Activated CD4-positive, alpha-beta memory T cell treated with anti-CD3 and anti-CD28 coated beads for 36 hours (primary cell): ENCODE data around the gene PKD2. TPM values are rescaled to one million over a fixed set of nuclear protein-coding genes. Genes with fewer than 3 reads are reported as not detected.
"Not testable (repeated sequence)": the region's sequence is repeated elsewhere in the genome, so short reads cannot be mapped to it uniquely, and the experiment has no call there.

Experiments used
- CTCF ChIA-PET: fragments of 350-600 bp; sonication (Branson Sonifier 250); formaldehyde crosslinking; loops from one replicate; lab custom pipeline; 2021; ENCODE audit warnings: antibody characterized with exemption, inconsistent platforms; lab: Charles Lee
- POLR2A ChIA-PET: fragments of 350-600 bp; sonication (Branson Sonifier 250); formaldehyde crosslinking; loops from one replicate; lab custom pipeline; 2021; ENCODE audit warnings: antibody characterized with exemption; lab: Charles Lee
- DNase-seq: peaks from one replicate; pipeline ENCODE4 v3.0.0-alpha.2; 2020
- H3K27ac Mint-ChIP-seq: one replicate; pipeline ENCODE4 v1.8.0; 2021; ENCODE audit warnings: mixed read lengths
- H3K27me3 Mint-ChIP-seq: one replicate; pipeline ENCODE4 v1.8.0; 2021; ENCODE audit warnings: mixed read lengths
- H3K36me3 Mint-ChIP-seq: one replicate; pipeline ENCODE4 v1.8.0; 2021; ENCODE audit warnings: mixed read lengths
- H3K4me1 Mint-ChIP-seq: one replicate; pipeline ENCODE4 v1.8.0; 2021; ENCODE audit warnings: low read depth, mixed read lengths
- H3K4me3 Mint-ChIP-seq: one replicate; pipeline ENCODE4 v1.8.0; 2021; ENCODE audit warnings: mild to moderate bottlenecking, mixed read lengths
- H3K9me3 Mint-ChIP-seq: one replicate; pipeline ENCODE4 v1.8.0; 2021; ENCODE audit warnings: mixed read lengths
- intact Hi-C: fragments of 100-400 bp; cut with micrococcal nuclease; formaldehyde crosslinking; loops from one replicate; pipeline ENCODE4 v1.15.1; 2023
- total RNA-seq, 2 experiments: library from RNA; stranded (reverse); gene quantifications; one replicate each; pipeline ENCODE4 v1.2.3, GENCODE V29; 2021

PKD2 gene
- total RNA-seq, 2 experiments from 2014 or later, result 4.0 to 4.2 TPM

DNA sequence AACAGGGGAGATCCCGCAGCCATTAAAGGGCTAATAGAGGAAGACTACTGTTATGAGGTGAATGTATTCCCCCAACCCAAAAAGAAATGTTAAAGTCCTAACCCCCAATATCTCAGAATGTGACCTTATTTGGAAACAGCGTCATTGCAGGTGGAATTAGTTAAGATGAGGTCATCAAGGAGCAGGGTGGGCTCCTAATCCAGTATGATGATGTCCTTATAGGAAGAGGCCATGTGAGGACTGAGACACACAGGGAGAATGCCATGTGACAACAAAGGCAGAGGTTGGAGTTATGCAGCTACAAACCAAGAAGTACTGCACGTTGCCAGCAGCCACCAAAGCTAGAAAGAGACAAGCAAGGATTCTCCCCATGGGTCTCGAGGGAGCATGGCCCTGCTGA, 17.7 kb upstream of the PKD2 start:
- H3K9me3 Mint-ChIP-seq, result no peaks in the 10 kb centered on the region
- ChIA-PET CTCF (interaction anchor here (0.9 to 1.0 kb wide), 3 partner anchors 11 to 137 kb away, joined by 3 to 5 read pairs (median 3); no protein-coding TSS in a partner anchor), POLR2A (no interaction called here)
- intact Hi-C loops, result no loop called here
- peaks cover 2% of the 10 kb centered on the region for H3K4me1 Mint-ChIP-seq
- no peaks in the 10 kb centered on the region for H3K36me3 Mint-ChIP-seq
- H3K4me3 Mint-ChIP-seq, result no peak overlapping the region
- H3K27ac Mint-ChIP-seq, result no peak overlapping the region
- DNase-seq, result no peak
- peaks cover 16% of the 10 kb centered on the region for H3K27me3 Mint-ChIP-seq

DNA sequence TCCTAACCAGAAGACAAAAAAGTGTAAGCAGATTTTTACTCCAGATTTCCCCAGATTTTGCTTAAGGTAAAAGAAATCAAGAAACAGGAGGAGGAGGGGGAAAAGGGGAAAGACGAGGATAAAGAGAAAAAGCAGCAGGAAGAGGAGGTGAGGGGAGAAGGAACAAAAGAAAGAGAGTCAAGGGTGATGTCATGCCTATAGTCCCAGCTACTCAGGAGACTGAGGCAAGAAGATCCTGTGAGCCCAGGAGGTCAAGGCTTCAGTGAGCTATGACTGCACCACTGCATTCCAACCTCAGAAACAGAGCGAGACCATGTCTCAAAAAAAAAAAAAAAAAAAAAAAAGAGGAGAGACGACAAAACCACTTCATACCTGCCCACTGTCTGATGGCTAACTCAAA, 12.0 kb upstream of the PKD2 start:
- CTCF ChIA-PET, result no interaction called here
- intact Hi-C loops, result no loop called here

DNA sequence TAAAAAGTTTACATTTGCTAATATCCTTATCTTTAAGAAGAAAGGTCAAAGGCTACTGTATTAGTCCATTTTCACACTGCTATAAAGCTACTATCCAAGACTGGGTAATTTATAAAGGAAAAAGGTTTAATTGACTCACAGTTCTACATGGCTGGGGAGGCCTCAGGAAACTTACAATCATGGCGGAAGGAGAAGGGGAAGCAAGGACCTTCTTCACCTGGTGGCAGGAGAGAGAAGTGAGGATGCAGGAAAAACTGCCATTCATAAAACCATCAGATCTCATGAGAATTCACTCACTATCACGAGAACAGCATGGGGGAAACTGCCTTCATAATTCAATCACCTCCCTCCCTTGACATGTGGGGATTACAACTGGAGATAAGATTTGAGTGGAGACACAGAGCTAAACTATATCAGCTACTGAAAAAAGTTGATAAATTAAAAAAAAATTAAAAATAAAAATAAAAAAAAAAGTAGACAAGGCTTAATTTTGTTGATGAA, 8.2 kb upstream of the PKD2 start:
- H3K27me3 Mint-ChIP-seq, H3K4me3 Mint-ChIP-seq, H3K9me3 Mint-ChIP-seq, POLR2A ChIA-PET, DNase-seq, H3K4me1 Mint-ChIP-seq, intact Hi-C loops, H3K36me3 Mint-ChIP-seq, CTCF ChIA-PET, H3K27ac Mint-ChIP-seq: not testable (repeated sequence)

More for the DNA sequence above, 12.0 kb upstream of the PKD2 start:
- Mint-ChIP-seq H3K9me3 (no peaks in the 10 kb centered on the region), H3K36me3 (no peaks in the 10 kb centered on the region), H3K27me3 (peaks cover 8% of the 10 kb centered on the region), H3K4me1 (peaks cover 2% of the 10 kb centered on the region), H3K4me3 (no peak overlapping the region), H3K27ac (no peak overlapping the region)
- DNase-seq, result no peak
- POLR2A ChIA-PET, result no interaction called here

DNA sequence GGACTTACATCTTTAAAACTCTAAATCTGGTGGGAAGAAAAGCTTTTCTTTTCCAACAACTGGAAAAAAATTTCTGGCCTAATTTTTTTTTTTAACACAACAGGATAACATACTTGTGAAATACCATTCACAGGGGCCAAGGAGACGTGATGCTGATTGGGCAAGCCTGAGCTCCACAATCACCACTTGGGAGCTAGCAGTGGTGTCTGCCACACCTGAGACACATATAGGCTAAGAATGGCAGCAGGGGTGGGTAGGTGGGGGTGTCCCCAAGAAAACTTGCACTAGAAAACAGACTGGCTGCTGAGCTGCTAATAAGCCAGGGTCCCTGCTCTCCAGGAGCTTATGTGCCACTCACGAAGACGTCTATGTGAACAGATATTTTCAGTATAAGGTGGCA, 5.6 kb upstream of the PKD2 start:
- POLR2A ChIA-PET, result no interaction called here
- no peak overlapping the region for H3K27ac Mint-ChIP-seq
- no peaks in the 10 kb centered on the region for H3K36me3 Mint-ChIP-seq
- no peaks in the 10 kb centered on the region for H3K4me1 Mint-ChIP-seq
- H3K9me3 Mint-ChIP-seq, result no peaks in the 10 kb centered on the region
- intact Hi-C loops, result loop anchor here (10.0 kb wide), 1 partner anchor 787 kb away; no protein-coding TSS in a partner anchor
- H3K27me3 Mint-ChIP-seq, result peaks cover 12% of the 10 kb centered on the region
- no peak for DNase-seq
- no peak overlapping the region for H3K4me3 Mint-ChIP-seq
- CTCF ChIA-PET, result interaction anchor here (0.9 to 1.2 kb wide), 2 partner anchors 16 to 35 kb away, joined by 3 to 5 read pairs; no protein-coding TSS in a partner anchor

DNA sequence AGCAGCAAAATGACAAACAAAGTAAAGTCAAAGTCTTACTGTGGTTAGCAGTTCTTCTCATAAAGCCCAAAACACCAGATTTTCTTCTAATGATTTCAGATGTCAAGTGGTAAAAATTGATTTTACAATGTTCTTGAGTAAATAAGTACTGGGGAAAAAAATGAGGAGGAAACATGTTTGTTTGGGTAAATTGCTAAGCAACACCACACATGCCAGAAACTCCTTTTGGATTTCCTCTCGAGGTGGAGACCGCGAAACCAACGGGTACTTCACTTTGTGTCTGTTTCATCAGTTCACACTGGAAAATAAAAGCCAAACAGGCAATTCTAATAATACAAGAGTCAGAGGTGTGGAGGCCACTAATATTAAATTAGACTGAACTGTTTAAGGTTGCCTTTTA, 4.6 kb upstream of the PKD2 start:
- no peaks in the 10 kb centered on the region for H3K36me3 Mint-ChIP-seq
- no peaks in the 10 kb centered on the region for H3K9me3 Mint-ChIP-seq
- H3K27me3 Mint-ChIP-seq, result peaks cover 11% of the 10 kb centered on the region
- CTCF ChIA-PET, result no interaction called here
- intact Hi-C loops, result loop anchor here (10.0 kb wide), 1 partner anchor 788 kb away; no protein-coding TSS in a partner anchor
- no peak for DNase-seq
- H3K4me3 Mint-ChIP-seq, result no peak overlapping the region
- no peaks in the 10 kb centered on the region for H3K4me1 Mint-ChIP-seq
- H3K27ac Mint-ChIP-seq, result no peak overlapping the region
- POLR2A ChIA-PET, result no interaction called here

DNA sequence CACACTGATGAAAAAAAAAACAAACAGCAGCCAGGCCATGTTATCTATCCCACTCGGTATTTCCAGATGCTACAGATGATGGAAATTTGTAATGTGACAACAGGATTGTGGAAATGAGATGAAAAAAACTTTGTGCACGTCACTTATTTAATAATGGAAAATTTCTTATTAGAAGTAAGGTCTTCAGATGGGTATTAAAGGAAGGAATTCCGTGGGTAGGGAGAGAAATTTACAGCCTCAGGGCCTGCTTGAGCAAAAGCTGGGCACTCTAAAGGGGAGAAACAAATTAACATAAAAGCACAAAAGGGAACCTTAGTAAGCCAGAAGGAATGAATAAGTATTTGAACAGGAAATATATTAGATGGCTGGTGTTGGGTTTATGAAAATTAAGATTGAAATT, 4.2 kb upstream of the PKD2 start:
- Mint-ChIP-seq H3K9me3 (no peaks in the 10 kb centered on the region), H3K27me3 (peaks cover 11% of the 10 kb centered on the region), H3K36me3 (no peaks in the 10 kb centered on the region), H3K4me1 (no peaks in the 10 kb centered on the region), H3K27ac (no peak overlapping the region), H3K4me3 (no peak overlapping the region)
- ChIA-PET CTCF (no interaction called here), POLR2A (no interaction called here)
- no peak for DNase-seq
- intact Hi-C loops, result loop anchor here (10.0 kb wide), 1 partner anchor 788 kb away; no protein-coding TSS in a partner anchor

DNA sequence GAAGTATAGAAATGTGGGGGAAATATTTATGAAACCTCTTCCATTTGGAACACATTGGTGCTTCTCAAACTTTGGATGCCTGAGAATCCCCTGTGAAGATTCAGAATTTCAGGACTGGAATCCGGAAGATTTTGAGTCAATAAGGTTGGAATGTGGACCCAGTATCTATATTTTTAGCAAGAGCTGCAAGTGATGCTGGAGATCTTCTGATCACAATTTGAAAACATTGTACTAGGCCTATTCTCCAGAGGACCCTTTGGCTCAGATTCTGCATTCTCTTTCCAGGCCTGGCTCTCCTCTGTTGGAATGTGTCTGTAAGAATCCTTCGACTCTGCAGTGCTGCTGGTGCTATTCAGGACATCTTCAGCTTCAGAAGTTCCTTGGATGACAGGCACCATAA, 2.4 kb upstream of the PKD2 start:
- Mint-ChIP-seq H3K36me3 (peaks cover 4% of the 10 kb centered on the region), H3K9me3 (no peaks in the 10 kb centered on the region), H3K27me3 (peaks cover 14% of the 10 kb centered on the region), H3K4me1 (peaks cover 9% of the 10 kb centered on the region), H3K27ac (no peak overlapping the region), H3K4me3 (no peak overlapping the region)
- ChIA-PET POLR2A (no interaction called here), CTCF (interaction anchor here (1.2 to 1.6 kb wide), 3 partner anchors 20 to 31 kb away, joined by 3 to 4 read pairs (median 4); no protein-coding TSS in a partner anchor)
- DNase-seq, result no peak
- intact Hi-C loops, result loop anchor here (5.0 to 10.0 kb wide), 2 partner anchors 277 to 790 kb away; partner anchors contain the start of gene PPM1K

DNA sequence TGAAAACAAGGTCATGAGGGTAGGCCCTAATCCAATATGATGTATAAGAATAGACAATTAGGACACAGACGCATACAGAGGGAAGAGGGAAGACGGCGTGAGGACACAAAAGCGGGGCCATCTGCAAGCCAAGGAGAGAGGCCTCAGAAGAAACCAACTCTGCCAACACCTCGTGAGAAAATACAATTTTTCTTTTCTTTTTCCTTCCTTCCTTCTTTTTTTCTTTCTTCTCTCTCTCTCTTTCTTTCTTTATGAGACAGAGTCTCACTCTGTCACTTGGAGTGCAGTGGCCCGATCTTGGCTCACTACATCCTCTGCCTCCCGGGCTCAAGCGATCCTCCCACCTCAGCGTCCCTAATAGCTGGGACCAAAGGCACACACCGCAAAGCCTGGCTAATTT, 1.5 kb upstream of the PKD2 start:
- DNase-seq, result no peak
- POLR2A ChIA-PET, result no interaction called here
- no peaks in the 10 kb centered on the region for H3K9me3 Mint-ChIP-seq
- CTCF ChIA-PET, result interaction anchor here (1.2 to 1.6 kb wide), 2 partner anchors 27 to 32 kb away, joined by 4 read pairs; no protein-coding TSS in a partner anchor
- peaks cover 4% of the 10 kb centered on the region for H3K36me3 Mint-ChIP-seq
- H3K4me3 Mint-ChIP-seq, result no peak overlapping the region
- H3K4me1 Mint-ChIP-seq, result peaks cover 16% of the 10 kb centered on the region
- H3K27ac Mint-ChIP-seq, result no peak overlapping the region
- H3K27me3 Mint-ChIP-seq, result peaks cover 11% of the 10 kb centered on the region
- intact Hi-C loops, result loop anchor here (5.0 to 10.0 kb wide), 2 partner anchors 276 to 791 kb away; partner anchors contain the start of gene PPM1K

DNA sequence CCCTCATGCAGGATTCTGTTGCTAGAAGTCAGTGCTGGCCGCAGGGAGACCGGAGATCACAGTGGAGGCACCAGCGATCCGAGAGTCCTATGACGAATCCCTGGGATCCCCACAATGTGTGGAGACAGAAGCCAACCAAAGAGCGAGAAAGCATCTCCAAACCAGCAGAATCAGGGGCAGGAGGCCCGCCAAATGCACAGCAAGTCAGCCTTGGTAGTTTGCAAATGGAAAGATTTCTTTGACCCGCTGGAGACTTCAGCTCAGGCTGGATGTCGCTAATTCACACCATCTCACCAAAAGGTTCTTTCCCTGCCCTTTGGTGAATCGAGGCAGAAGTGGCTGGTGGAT, 505 bp upstream of the PKD2 start:
- POLR2A ChIA-PET, result no interaction called here
- no peak overlapping the region for H3K27ac Mint-ChIP-seq
- CTCF ChIA-PET, result interaction anchor here (1.0 kb wide), 1 partner anchor 205 kb away, joined by 4 read pairs; no protein-coding TSS in a partner anchor

DNA sequence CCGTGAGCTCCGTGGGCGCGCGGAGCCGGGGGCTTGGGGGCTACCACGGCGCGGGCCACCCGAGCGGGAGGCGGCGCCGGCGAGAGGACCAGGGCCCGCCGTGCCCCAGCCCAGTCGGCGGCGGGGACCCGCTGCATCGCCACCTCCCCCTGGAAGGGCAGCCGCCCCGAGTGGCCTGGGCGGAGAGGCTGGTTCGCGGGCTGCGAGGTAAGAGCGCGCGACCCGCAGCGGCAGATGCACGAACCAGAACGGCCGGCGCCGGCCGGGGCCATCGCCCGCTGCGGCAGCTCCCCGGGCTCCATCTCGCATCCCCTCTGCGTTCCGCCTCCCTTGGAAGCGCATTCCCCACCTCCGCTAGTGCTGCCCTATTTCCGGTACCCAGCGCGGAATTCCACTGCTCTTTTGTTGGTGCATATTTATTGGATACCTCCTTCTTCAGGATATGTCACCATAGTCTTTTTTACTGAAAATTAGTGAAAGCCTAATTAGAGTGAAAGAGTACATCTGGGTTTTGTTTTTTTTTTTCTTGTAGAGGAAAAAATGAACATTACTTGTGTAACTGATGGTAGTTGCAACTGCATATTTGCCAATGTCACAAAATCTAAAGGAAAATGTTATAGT, 797 bp downstream of the PKD2 start:
- H3K9me3 Mint-ChIP-seq, result no peaks in the 10 kb centered on the region
- no peak overlapping the region for H3K27ac Mint-ChIP-seq
- ChIA-PET POLR2A (no interaction called here), CTCF (interaction anchor here (1.3 kb wide), 1 partner anchor 22 kb away, joined by 3 read pairs; no protein-coding TSS in a partner anchor)
- H3K4me3 Mint-ChIP-seq, result peak overlapping the region; percentile 88
- H3K36me3 Mint-ChIP-seq, result peaks cover 4% of the 10 kb centered on the region
- DNase-seq, result peak; percentile 29
- H3K4me1 Mint-ChIP-seq, result peaks cover 19% of the 10 kb centered on the region
- peaks cover 11% of the 10 kb centered on the region for H3K27me3 Mint-ChIP-seq
- intact Hi-C loops, result loop anchor here (5.0 to 10.0 kb wide), 2 partner anchors 274 to 793 kb away; partner anchors contain the start of gene PPM1K

More for the DNA sequence above, 505 bp upstream of the PKD2 start:
- intact Hi-C loops, result loop anchor here (5.0 to 10.0 kb wide), 2 partner anchors 275 to 792 kb away; partner anchors contain the start of gene PPM1K
- Mint-ChIP-seq H3K27me3 (peaks cover 11% of the 10 kb centered on the region), H3K4me3 (peak overlapping the region; percentile 72), H3K36me3 (peaks cover 4% of the 10 kb centered on the region), H3K9me3 (no peaks in the 10 kb centered on the region), H3K4me1 (peaks cover 18% of the 10 kb centered on the region)
- DNase-seq, result no peak

DNA sequence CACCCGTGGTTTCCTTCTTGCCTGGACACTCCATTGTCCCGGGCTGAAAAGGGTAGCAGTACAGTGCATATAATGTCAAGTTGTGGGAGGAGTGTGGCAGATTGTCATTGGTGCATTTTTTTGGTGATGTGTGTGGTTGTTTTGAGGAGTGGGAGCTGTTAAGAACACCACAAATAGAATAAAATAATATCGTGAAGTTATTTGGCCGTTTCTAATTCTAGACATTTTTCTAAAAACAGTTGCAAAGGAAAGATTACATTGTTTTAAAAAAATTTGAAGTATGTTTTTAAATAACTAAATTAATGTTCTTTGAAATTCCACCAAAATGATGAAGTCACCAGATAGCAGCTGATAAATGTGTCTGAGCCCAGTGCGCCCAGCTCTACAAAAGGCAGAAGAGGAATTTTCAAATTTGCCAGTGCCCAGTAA, 1.3 kb downstream of the PKD2 start:
- no peak overlapping the region for H3K27ac Mint-ChIP-seq
- H3K36me3 Mint-ChIP-seq, result peaks cover 4% of the 10 kb centered on the region
- POLR2A ChIA-PET, result no interaction called here
- no peak for DNase-seq
- no peaks in the 10 kb centered on the region for H3K9me3 Mint-ChIP-seq
- CTCF ChIA-PET, result interaction anchor here (0.7 to 1.3 kb wide), 2 partner anchors 23 to 584 kb away, joined by 3 read pairs; no protein-coding TSS in a partner anchor
- peaks cover 11% of the 10 kb centered on the region for H3K27me3 Mint-ChIP-seq
- peak overlapping the region; percentile 88 for H3K4me3 Mint-ChIP-seq
- intact Hi-C loops, result loop anchor here (5.0 to 10.0 kb wide), 2 partner anchors 274 to 794 kb away; partner anchors contain the start of gene PPM1K
- peaks cover 19% of the 10 kb centered on the region for H3K4me1 Mint-ChIP-seq

DNA sequence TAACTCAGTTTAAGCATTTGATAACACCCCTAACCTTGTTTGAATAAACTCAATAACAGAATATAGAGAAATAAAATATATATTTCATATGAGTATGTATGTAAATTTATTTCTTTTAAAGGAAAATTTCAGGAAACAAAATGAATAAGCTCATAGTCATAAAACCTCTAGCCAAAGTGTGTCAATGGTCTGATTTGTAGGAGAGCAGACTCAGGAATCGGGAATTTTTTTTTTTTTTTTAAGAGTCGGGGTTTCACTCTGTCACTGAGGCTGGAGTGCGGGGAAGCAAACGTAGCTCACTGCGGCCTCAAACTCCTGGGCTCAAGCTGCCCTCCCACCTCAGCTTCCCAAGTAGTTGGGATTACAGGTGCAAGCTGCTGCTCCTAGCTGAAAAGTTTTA, 2.4 kb downstream of the PKD2 start:
- Mint-ChIP-seq H3K36me3 (peaks cover 4% of the 10 kb centered on the region), H3K27me3 (peaks cover 11% of the 10 kb centered on the region), H3K9me3 (no peaks in the 10 kb centered on the region), H3K4me1 (peaks cover 19% of the 10 kb centered on the region), H3K27ac (no peak overlapping the region), H3K4me3 (no peak overlapping the region)
- intact Hi-C loops, result loop anchor here (5.0 to 10.0 kb wide), 2 partner anchors 272 to 795 kb away; partner anchors contain the start of gene PPM1K
- ChIA-PET CTCF (interaction anchor here (0.6 to 1.2 kb wide), 4 partner anchors 23 to 836 kb away, joined by 3 to 4 read pairs (median 4); no protein-coding TSS in a partner anchor), POLR2A (no interaction called here)
- no peak for DNase-seq
